Measurements from ENCODE around the gene PC.
A peak's percentile ranks its signal among the peaks of the same experiment; 100 is the strongest.

Gene PC

GRCh38 chr11:66851698-66852465 is 106.3 kb downstream of the PC start:
- DNase-seq, result peak; percentile 45
- peaks cover 8% of the 10 kb centered on the region for H3K4me1 ChIP-seq (ENCODE audit: low read length)
- no peak overlapping the region for H3K27ac ChIP-seq (ENCODE audit: low read length)
- H3F3A ChIP-seq (ENCODE audit: insufficient read depth, low read length), result no peaks in the 10 kb centered on the region
- H3K36me3 ChIP-seq (replicated peaks; ENCODE audit: insufficient read depth, low read length), result no peaks in the 10 kb centered on the region
- peak overlapping the region; percentile 15; the same call in 1 of the 2 replicates for H3K4me2 ChIP-seq (ENCODE audit: low read depth, low read length)
- H3K9me2 ChIP-seq (replicated peaks; ENCODE audit: insufficient read depth, low read length), result no peaks in the 10 kb centered on the region
- no peaks in the 10 kb centered on the region for H3K9me3 ChIP-seq (replicated peaks; ENCODE audit: insufficient read depth, low read length)
- TF ChIP-seq EZH2phosphoT487 (IDR thresholded peaks at IDR 0.05; ENCODE audit: low read length) (no peak), EZH2 (optimal IDR thresholded peaks at IDR 0.05; ENCODE audit: low read depth, low read length) (no peak)
- TF ChIP-seq, protein P1, sequence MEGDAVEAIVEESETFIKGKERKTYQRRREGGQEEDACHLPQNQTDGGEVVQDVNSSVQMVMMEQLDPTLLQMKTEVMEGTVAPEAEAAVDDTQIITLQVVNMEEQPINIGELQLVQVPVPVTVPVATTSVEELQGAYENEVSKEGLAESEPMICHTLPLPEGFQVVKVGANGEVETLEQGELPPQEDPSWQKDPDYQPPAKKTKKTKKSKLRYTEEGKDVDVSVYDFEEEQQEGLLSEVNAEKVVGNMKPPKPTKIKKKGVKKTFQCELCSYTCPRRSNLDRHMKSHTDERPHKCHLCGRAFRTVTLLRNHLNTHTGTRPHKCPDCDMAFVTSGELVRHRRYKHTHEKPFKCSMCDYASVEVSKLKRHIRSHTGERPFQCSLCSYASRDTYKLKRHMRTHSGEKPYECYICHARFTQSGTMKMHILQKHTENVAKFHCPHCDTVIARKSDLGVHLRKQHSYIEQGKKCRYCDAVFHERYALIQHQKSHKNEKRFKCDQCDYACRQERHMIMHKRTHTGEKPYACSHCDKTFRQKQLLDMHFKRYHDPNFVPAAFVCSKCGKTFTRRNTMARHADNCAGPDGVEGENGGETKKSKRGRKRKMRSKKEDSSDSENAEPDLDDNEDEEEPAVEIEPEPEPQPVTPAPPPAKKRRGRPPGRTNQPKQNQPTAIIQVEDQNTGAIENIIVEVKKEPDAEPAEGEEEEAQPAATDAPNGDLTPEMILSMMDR (IDR thresholded peaks at IDR 0.05; ENCODE audit: low read length), result peak; percentile 54
- no peaks in the 10 kb centered on the region for H3K79me2 ChIP-seq (ENCODE audit: low read length)
- peak overlapping the region; percentile 51 for H2AFZ ChIP-seq (ENCODE audit: low read length)
- H4K20me1 ChIP-seq (ENCODE audit: insufficient read depth, low read length), result no peaks in the 10 kb centered on the region
- H3K9ac ChIP-seq (ENCODE audit: low read length), result no peak overlapping the region
- no peak overlapping the region for H3K4me3 ChIP-seq (ENCODE audit: low read length)
- no peaks in the 10 kb centered on the region for H3K27me3 ChIP-seq (replicated peaks; ENCODE audit: insufficient read depth, low read length)

GRCh38 chr11:66851239-66851596 is 107.0 kb downstream of the PC start:
- H3K27ac ChIP-seq (ENCODE audit: low read length), result no peak overlapping the region
- no peaks in the 10 kb centered on the region for H3K79me2 ChIP-seq (ENCODE audit: low read length)
- no peaks in the 10 kb centered on the region for H3K27me3 ChIP-seq (replicated peaks; ENCODE audit: insufficient read depth, low read length)
- H3K9me3 ChIP-seq (replicated peaks; ENCODE audit: insufficient read depth, low read length), result no peaks in the 10 kb centered on the region
- no peak overlapping the region for H3K9ac ChIP-seq (ENCODE audit: low read length)
- no peaks in the 10 kb centered on the region for H3F3A ChIP-seq (ENCODE audit: insufficient read depth, low read length)
- TF ChIP-seq, protein P1 (IDR thresholded peaks at IDR 0.05; ENCODE audit: low read length), result no peak
- TF ChIP-seq EZH2phosphoT487 (IDR thresholded peaks at IDR 0.05; ENCODE audit: low read length) (no peak), EZH2 (optimal IDR thresholded peaks at IDR 0.05; ENCODE audit: low read depth, low read length) (no peak)
- peak overlapping the region; percentile 51 for H2AFZ ChIP-seq (ENCODE audit: low read length)
- peaks cover 8% of the 10 kb centered on the region for H3K4me1 ChIP-seq (ENCODE audit: low read length)
- no peak for DNase-seq
- H3K36me3 ChIP-seq (replicated peaks; ENCODE audit: insufficient read depth, low read length), result no peaks in the 10 kb centered on the region
- H3K4me3 ChIP-seq (ENCODE audit: low read length), result no peak overlapping the region
- no peaks in the 10 kb centered on the region for H3K9me2 ChIP-seq (replicated peaks; ENCODE audit: insufficient read depth, low read length)
- H3K4me2 ChIP-seq (ENCODE audit: low read depth, low read length), result no peak overlapping the region
- H4K20me1 ChIP-seq (ENCODE audit: insufficient read depth, low read length), result no peaks in the 10 kb centered on the region

GRCh38 chr11:66850588-66851238 is 107.5 kb downstream of the PC start:
- no peaks in the 10 kb centered on the region for H3K9me2 ChIP-seq (replicated peaks; ENCODE audit: insufficient read depth, low read length)
- H2AFZ ChIP-seq (ENCODE audit: low read length), result no peak overlapping the region
- no peaks in the 10 kb centered on the region for H3K36me3 ChIP-seq (replicated peaks; ENCODE audit: insufficient read depth, low read length)
- H3F3A ChIP-seq (ENCODE audit: insufficient read depth, low read length), result no peaks in the 10 kb centered on the region
- H3K27me3 ChIP-seq (replicated peaks; ENCODE audit: insufficient read depth, low read length), result no peaks in the 10 kb centered on the region
- H4K20me1 ChIP-seq (ENCODE audit: insufficient read depth, low read length), result no peaks in the 10 kb centered on the region
- H3K9me3 ChIP-seq (replicated peaks; ENCODE audit: insufficient read depth, low read length), result no peaks in the 10 kb centered on the region
- TF ChIP-seq EZH2 (optimal IDR thresholded peaks at IDR 0.05; ENCODE audit: low read depth, low read length) (no peak), EZH2phosphoT487 (IDR thresholded peaks at IDR 0.05; ENCODE audit: low read length) (no peak)
- TF ChIP-seq, protein P1 (IDR thresholded peaks at IDR 0.05; ENCODE audit: low read length), result no peak
- no peak overlapping the region for H3K4me2 ChIP-seq (ENCODE audit: low read depth, low read length)
- no peak for DNase-seq
- no peak overlapping the region for H3K27ac ChIP-seq (ENCODE audit: low read length)
- H3K9ac ChIP-seq (ENCODE audit: low read length), result no peak overlapping the region
- peaks cover 4% of the 10 kb centered on the region; the same call in 1 of the 2 replicates for H3K79me2 ChIP-seq (ENCODE audit: low read length)
- H3K4me1 ChIP-seq (ENCODE audit: low read length), result peaks cover 8% of the 10 kb centered on the region
- H3K4me3 ChIP-seq (ENCODE audit: low read length), result no peak overlapping the region

All from MM.1S (cell line).